BE2C (cell line): ENCODE results near the gene GRM4.

ENCODE experiments used
- DNase-seq: peaks from one replicate; pipeline ENCODE4 v3.0.0-alpha.2; 2020
- H3K27me3 ChIP-seq: fragments of 250-450 bp; sonication (Bioruptor Pico); 2 replicates; pipeline ENCODE4 v1.5.1; 2020; ENCODE audit warnings: mild to moderate bottlenecking
- H3K36me3 ChIP-seq: fragments of 250-450 bp; sonication (Bioruptor Pico); 2 replicates; pipeline ENCODE4 v1.5.1; 2020; ENCODE audit warnings: mild to moderate bottlenecking
- H3K4me1 ChIP-seq: fragments of 250-450 bp; sonication (Bioruptor Pico); 2 replicates; pipeline ENCODE4 v1.5.1; 2020
- H3K4me3 ChIP-seq: 2 replicates; pipeline ENCODE4 v1.5.1; 2011; ENCODE audit warnings: low read depth, low read length
- H3K9me3 ChIP-seq: fragments of 250-450 bp; sonication (Bioruptor Pico); 2 replicates; pipeline ENCODE4 v1.5.1; 2020
- TF ChIP-seq, protein P1 (sequence below): IDR thresholded peaks from 2 replicates; pipeline ENCODE4 v1.5.1; 2012; ENCODE audit warnings: mild to moderate bottlenecking, low read depth, low read length

Gene GRM4

DNA sequence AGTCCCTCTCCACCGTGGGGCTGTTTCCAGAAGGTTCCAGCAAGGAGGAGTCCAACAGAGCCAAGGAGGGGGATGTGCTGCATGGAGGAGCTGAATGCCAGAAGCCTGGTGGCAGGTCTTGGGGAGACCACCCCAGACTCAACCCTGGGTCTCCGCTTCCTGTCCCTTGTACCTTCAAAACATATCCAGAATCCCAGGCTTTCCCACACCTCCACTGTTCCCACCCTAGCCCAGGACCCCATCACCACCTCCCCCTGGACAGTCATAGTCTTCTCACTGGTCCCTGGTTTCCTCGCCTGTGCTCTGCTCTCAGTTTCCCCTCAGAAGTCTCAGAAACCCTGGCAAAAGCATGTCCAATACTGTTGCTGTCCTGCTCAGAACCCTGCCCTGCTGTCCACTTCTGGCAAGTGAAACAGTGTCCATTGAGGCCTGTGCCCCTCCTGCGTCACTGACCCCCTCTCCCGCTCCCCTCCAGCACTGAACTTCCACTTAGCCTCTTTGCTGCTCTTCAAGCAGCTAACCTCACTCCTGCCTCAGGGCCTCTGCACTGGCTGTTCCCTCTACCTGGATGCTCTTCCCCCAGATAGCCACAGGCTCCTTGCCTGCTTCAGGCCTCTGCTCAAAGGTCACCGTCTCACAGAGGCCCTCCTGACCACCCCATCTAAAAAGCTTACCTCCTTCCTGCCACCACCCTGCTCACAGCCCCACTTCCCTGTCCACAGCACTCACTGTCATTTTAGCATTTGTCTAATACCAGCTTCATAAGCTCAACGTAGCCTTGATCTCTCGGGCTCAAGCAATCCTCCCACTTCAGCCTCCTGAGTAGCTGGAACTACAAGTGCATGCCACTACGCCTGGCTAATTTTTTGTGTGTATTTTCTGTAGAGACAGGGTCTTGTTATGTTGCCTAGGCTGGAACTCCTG, 169.2 kb downstream of the GRM4 start:
- no peak for DNase-seq
- TF ChIP-seq, protein P1, sequence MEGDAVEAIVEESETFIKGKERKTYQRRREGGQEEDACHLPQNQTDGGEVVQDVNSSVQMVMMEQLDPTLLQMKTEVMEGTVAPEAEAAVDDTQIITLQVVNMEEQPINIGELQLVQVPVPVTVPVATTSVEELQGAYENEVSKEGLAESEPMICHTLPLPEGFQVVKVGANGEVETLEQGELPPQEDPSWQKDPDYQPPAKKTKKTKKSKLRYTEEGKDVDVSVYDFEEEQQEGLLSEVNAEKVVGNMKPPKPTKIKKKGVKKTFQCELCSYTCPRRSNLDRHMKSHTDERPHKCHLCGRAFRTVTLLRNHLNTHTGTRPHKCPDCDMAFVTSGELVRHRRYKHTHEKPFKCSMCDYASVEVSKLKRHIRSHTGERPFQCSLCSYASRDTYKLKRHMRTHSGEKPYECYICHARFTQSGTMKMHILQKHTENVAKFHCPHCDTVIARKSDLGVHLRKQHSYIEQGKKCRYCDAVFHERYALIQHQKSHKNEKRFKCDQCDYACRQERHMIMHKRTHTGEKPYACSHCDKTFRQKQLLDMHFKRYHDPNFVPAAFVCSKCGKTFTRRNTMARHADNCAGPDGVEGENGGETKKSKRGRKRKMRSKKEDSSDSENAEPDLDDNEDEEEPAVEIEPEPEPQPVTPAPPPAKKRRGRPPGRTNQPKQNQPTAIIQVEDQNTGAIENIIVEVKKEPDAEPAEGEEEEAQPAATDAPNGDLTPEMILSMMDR = no peak
- Histone ChIP-seq H3K4me1 (no peaks in the 10 kb centered on the region), H3K4me3 (no peak overlapping the region), H3K27me3 (no peaks in the 10 kb centered on the region), H3K36me3 (no peaks in the 10 kb centered on the region), H3K9me3 (no peaks in the 10 kb centered on the region)

DNA sequence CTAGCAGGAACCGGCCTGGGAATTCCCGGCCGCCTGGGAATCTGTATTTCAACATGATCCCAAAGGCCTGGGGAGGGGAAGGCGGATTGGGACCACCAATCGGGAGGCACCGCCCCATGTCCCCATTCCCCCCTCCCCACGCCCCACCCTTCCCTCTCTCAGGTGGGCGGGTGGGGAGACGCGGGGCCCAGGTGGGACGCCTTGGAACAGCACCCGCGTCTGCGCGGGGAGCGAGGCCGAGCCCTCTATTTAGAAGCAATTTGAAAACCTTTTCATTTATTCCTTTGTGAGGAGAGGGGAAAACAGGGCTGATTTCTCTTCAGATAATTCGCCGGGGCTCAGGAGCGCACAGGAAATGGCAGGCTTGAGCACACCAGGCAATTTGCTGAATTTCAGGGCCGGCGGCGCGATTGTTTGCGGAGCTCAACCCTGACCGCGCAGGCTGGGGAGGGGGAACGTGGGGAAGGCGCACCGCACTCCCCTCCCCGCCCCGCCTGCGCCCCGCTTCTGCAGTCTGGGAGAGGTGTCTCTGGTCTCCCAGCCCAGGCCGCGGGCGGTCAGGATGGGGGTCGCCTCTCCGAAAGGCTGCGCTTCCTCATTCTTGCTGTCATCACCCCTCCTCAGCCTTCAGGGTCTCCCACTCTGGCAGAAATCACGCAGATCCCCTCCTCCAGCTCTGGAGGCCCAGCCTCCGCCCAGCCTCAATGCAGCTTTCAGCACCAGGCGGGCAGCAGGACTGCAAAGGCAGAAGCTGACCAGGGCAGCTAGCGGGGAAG, 170.0 kb downstream of the GRM4 start:
- H3K27me3 ChIP-seq = no peaks in the 10 kb centered on the region
- TF ChIP-seq, protein P1 = no peak
- H3K4me1 ChIP-seq = no peaks in the 10 kb centered on the region
- no peak overlapping the region for H3K4me3 ChIP-seq
- DNase-seq = no peak
- H3K36me3 ChIP-seq = no peaks in the 10 kb centered on the region
- no peaks in the 10 kb centered on the region for H3K9me3 ChIP-seq

DNA sequence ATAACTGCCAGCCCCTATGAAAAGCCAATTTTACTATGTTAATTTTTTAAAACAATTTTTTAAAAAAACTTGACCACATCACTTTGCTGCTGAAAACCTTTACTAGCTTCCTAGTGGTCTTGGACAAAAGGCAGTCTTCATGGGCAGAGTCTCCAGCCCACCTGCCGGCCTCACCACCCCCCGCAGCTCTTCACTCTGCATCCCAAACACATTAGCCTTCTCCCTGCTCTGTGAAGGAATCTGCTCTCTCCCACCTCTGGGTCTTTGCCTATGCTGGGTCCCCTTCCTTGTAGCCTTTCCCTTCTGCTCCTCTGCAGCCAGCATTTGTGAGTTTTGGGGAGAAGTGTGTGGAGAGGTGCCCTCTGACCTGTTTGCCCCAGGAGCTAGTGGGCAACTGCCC, 171.4 kb downstream of the GRM4 start:
- no peak for DNase-seq
- Histone ChIP-seq H3K4me1 (no peaks in the 10 kb centered on the region), H3K9me3 (no peaks in the 10 kb centered on the region), H3K27me3 (no peaks in the 10 kb centered on the region), H3K36me3 (no peaks in the 10 kb centered on the region), H3K4me3 (no peak overlapping the region)
- TF ChIP-seq, protein P1 = no peak

DNA sequence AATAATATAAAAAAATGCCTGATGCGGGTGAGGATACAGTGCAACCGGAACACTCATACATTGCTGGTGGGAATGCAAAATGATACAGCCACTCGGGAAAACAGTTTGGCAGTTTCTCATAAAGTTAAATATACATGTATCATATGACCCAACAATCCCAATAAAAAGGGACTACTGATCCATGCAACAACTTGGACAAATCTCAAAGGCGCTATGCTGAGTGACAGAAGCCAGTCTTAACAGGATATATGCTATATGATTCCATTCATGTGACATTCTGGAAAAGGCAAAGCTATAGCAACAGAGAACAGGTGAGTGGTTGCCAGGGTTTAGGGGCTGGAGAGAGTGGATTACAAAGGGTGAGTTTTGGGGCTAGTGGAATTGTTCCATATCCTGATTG, 171.9 kb downstream of the GRM4 start:
- Histone ChIP-seq H3K36me3 (no peaks in the 10 kb centered on the region), H3K9me3 (no peaks in the 10 kb centered on the region), H3K27me3 (no peaks in the 10 kb centered on the region), H3K4me3 (no peak overlapping the region), H3K4me1 (no peaks in the 10 kb centered on the region)
- DNase-seq = no peak
- TF ChIP-seq, protein P1 = no peak

DNA sequence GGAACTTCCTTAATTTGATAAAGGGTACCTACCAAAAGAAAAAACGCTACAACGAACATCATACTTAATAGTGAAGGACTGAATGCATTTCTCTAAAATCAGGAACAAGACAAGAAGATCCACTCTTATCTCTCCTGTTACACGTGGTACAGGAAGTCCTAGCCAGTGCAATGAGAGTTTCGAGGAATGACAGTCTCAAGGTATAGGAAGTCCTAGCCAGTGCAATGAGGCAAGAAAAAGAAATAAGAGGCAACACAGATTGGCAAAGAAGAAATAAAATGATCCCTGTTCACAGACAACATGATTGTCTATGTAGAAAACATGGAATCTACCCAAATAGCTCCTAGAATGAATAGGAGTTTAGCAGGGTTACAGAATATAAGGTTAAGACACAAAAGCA, 174.3 kb downstream of the GRM4 start:
- Histone ChIP-seq H3K4me3 (no peak overlapping the region), H3K4me1 (no peaks in the 10 kb centered on the region), H3K9me3 (no peaks in the 10 kb centered on the region), H3K36me3 (no peaks in the 10 kb centered on the region), H3K27me3 (no peaks in the 10 kb centered on the region)
- no peak for DNase-seq
- TF ChIP-seq, protein P1 = no peak
